HG03558 (cell line): ENCODE data around the gene PIAS4.

Experiments
- ATAC-seq: cut with Tn5 transposase; IDR thresholded peaks from one replicate; pipeline ENCODE4 v1.9.1; 2021; ENCODE audit warnings: moderate number of reproducible peaks; ENCODE audit not compliant: unreplicated experiment; ENCODE audit errors: extremely low read depth

PIAS4 gene

GRCh38 chr19:4066176-4066606, 58.7 kb downstream of the PIAS4 start:
- no peak for ATAC-seq

- no peak for ATAC-seq
These were observed 59.3 kb downstream of the PIAS4 start, which contains the start of gene ZBTB7A for GRCh38 chr19:4066682-4067395. Gene ZBTB7A (minus strand): TSS chr19:4066899. CDS start chr19:4055232, 11,667 bp downstream.

- ATAC-seq = no peak
These were observed 60.0 kb downstream of the PIAS4 start for GRCh38 chr19:4067396-4068046.

- ATAC-seq = no peak
These were observed 60.8 kb downstream of the PIAS4 start for GRCh38 chr19:4068047-4068966.

- no peak for ATAC-seq
These were observed 61.9 kb downstream of the PIAS4 start for GRCh38 chr19:4069331-4069959.

GRCh38 chr19:4071610-4072009, 64.1 kb downstream of the PIAS4 start:
- ATAC-seq = no peak

GRCh38 chr19:4075373-4075772, 67.8 kb downstream of the PIAS4 start:
- ATAC-seq = no peak

- no peak for ATAC-seq
These were observed 69.5 kb downstream of the PIAS4 start for GRCh38 chr19:4077007-4077374.

GRCh38 chr19:4077800-4078684, 70.5 kb downstream of the PIAS4 start:
- ATAC-seq = no peak

GRCh38 chr19:4080473-4080872, 72.9 kb downstream of the PIAS4 start:
- no peak for ATAC-seq

- ATAC-seq = no peak
These were observed 74.0 kb downstream of the PIAS4 start for GRCh38 chr19:4081441-4082129.

- no peak for ATAC-seq
These were observed 74.6 kb downstream of the PIAS4 start for GRCh38 chr19:4082172-4082571.

- no peak for ATAC-seq
These were observed 76.4 kb downstream of the PIAS4 start for GRCh38 chr19:4083677-4084546.

GRCh38 chr19:4084547-4084877, 77.0 kb downstream of the PIAS4 start:
- ATAC-seq = no peak

- no peak for ATAC-seq
These were observed 78.9 kb downstream of the PIAS4 start for GRCh38 chr19:4086411-4086867.

GRCh38 chr19:4087787-4088679, 80.5 kb downstream of the PIAS4 start:
- no peak for ATAC-seq

GRCh38 chr19:4088975-4089374, 81.4 kb downstream of the PIAS4 start:
- no peak for ATAC-seq
